Kidney glomerular epithelial cell (primary cell): Measurements from ENCODE around the gene GCG.

Source experiments
- DNase-seq: peaks from one replicate; lab custom pipeline; 2025; lab: John Stamatoyannopoulos, UW

GCG gene

GRCh38 chr2:162099836-162100235, 52.2 kb downstream of the GCG start:
- DNase-seq: no peak
